B cell (primary cell): ENCODE data around the gene LIN7B. TPM values are rescaled to one million over a fixed set of nuclear protein-coding genes. Genes with fewer than 3 reads are reported as not detected.

Source experiments
- ATAC-seq: fragments of 200-7000 bp; cut with Tn5 transposase; one replicate; pipeline ENCODE4 v1.10.0; 2021; ENCODE audit warnings: low read depth, mild to moderate bottlenecking, moderate number of reproducible peaks, moderate library complexity
- CTCF ChIA-PET: fragments of 350-600 bp; sonication (Branson Sonifier 250); formaldehyde crosslinking; loops from one replicate; lab custom pipeline; 2021; ENCODE audit warnings: antibody characterized with exemption, inconsistent platforms; lab: Charles Lee
- POLR2A ChIA-PET: fragments of 350-600 bp; sonication (Branson Sonifier 250); formaldehyde crosslinking; loops from one replicate; lab custom pipeline; 2021; ENCODE audit warnings: antibody characterized with exemption; lab: Charles Lee
- DNase-seq: peaks from one replicate; pipeline ENCODE4 v3.0.0; 2013
- H2AFZ ChIP-seq: 2 replicates; pipeline ENCODE4 v1.6.1; 2012; ENCODE audit warnings: mild to moderate bottlenecking, low read depth, low read length; ENCODE audit not compliant: insufficient read depth, poor library complexity, severe bottlenecking
- H3K27ac ChIP-seq, 2 donors: 1 replicate in 1 of 2; 2 replicates in 1 of 2; pipeline ENCODE4 v1.5.1; 2012 to 2013; ENCODE audit warnings: low read length in 2 of 2, mild to moderate bottlenecking in 2 of 2, moderate library complexity in 1 of 2
- H3K27me3 ChIP-seq, 4 experiments: fragments of 200-600 bp in 1 of 4; sonication (generic) in 1 of 4; replicated peaks in 1 of 4; 1 replicate in 2 of 4; 2 replicates in 2 of 4; pipeline versions ENCODE4 v1.6.1 to v1.7.0; 2013 to 2016; ENCODE audit warnings: low read length in 3 of 4, mild to moderate bottlenecking in 2 of 4, mixed read lengths in 1 of 4, moderate library complexity in 1 of 4; ENCODE audit not compliant: insufficient read depth in 4 of 4, control insufficient read depth in 3 of 4; ENCODE audit errors: control extremely low read depth in 1 of 4
- H3K36me3 ChIP-seq, 2 experiments: replicated peaks in 1 of 2; 1 replicate in 1 of 2; 2 replicates in 1 of 2; pipeline versions ENCODE4 v1.6.1 to v1.7.1; 2013; ENCODE audit warnings: low read length in 1 of 2; ENCODE audit not compliant: insufficient read depth in 2 of 2, control insufficient read depth in 1 of 2; ENCODE audit errors: control extremely low read depth in 1 of 2, extremely low read depth in 1 of 2
- H3K4me1 ChIP-seq, 2 donors: fragments of 200-600 bp in 1 of 2; sonication (generic) in 1 of 2; 1 replicate in 1 of 2; 2 replicates in 1 of 2; pipeline versions ENCODE4 v1.5.1 to v1.6.1; 2013 to 2017; ENCODE audit warnings: low read length in 2 of 2; ENCODE audit not compliant: control insufficient read depth in 2 of 2, insufficient read depth in 2 of 2
- H3K4me2 ChIP-seq: replicated peaks from 2 replicates; pipeline ENCODE3; 2012; ENCODE audit warnings: mild to moderate bottlenecking, low read depth, low read length; ENCODE audit not compliant: poor library complexity, severe bottlenecking
- H3K4me3 ChIP-seq, 5 experiments: fragments of 200-600 bp in 1 of 5; sonication (generic) in 1 of 5; 1 replicate in 3 of 5; 2 replicates in 2 of 5; pipeline versions ENCODE4 v1.5.1 to v1.7.0; 2011 to 2016; ENCODE audit warnings: low read length in 4 of 5, mild to moderate bottlenecking in 4 of 5, low read depth in 2 of 5, control low read depth in 1 of 5, moderate library complexity in 1 of 5; ENCODE audit not compliant: insufficient read depth in 1 of 5; ENCODE audit errors: control extremely low read depth in 1 of 5, extremely low read depth in 1 of 5
- H3K79me2 ChIP-seq: fragments of 200-600 bp; sonication (generic); one replicate; pipeline ENCODE4 v1.6.0; 2016; ENCODE audit warnings: low read length; ENCODE audit not compliant: control insufficient read depth, insufficient read depth
- H3K9ac ChIP-seq: fragments of 200-600 bp; sonication (generic); 2 replicates; pipeline ENCODE4 v1.6.1; 2017; ENCODE audit warnings: mild to moderate bottlenecking, low read length, moderate library complexity
- H3K9me3 ChIP-seq, 3 donors: one replicate each; pipeline versions ENCODE4 v1.6.1 to v1.7.1; 2013; ENCODE audit warnings: low read length in 2 of 3; ENCODE audit not compliant: control insufficient read depth in 2 of 3, insufficient read depth in 1 of 3; ENCODE audit errors: control extremely low read depth in 1 of 3
- H4K20me1 ChIP-seq: 2 replicates; pipeline ENCODE4 v1.6.0; 2012; ENCODE audit warnings: mild to moderate bottlenecking, low read length; ENCODE audit not compliant: insufficient read depth, control insufficient read depth, poor library complexity, severe bottlenecking
- H3K27ac Mint-ChIP-seq: one replicate; pipeline ENCODE4 v1.8.0; 2021; ENCODE audit warnings: mixed read lengths
- H3K27me3 Mint-ChIP-seq: one replicate; pipeline ENCODE4 v1.8.0; 2021; ENCODE audit warnings: mixed read lengths
- H3K4me1 Mint-ChIP-seq: one replicate; pipeline ENCODE4 v1.8.0; 2021; ENCODE audit warnings: mixed read lengths
- H3K4me3 Mint-ChIP-seq: one replicate; pipeline ENCODE4 v1.8.0; 2021; ENCODE audit warnings: mixed read lengths
- H3K9me3 Mint-ChIP-seq: one replicate; pipeline ENCODE4 v1.8.0; 2022; ENCODE audit warnings: mixed read lengths; ENCODE audit not compliant: insufficient read depth
- CTCF ChIP-seq: fragments of 200-600 bp; IDR thresholded peaks from one replicate; pipeline ENCODE4 v1.8.0; 2022; ENCODE audit warnings: antibody characterized with exemption, mild to moderate bottlenecking
- EZH2 ChIP-seq: IDR thresholded peaks from 2 replicates; pipeline ENCODE4 v1.6.1; 2012; ENCODE audit warnings: borderline replicate concordance, low read depth, mild to moderate bottlenecking, moderate library complexity, low read length; ENCODE audit not compliant: insufficient read depth, poor library complexity, severe bottlenecking
- WGBS: methylation state at CpG from one replicate; pipeline ENCODE4 v1.1.5; 2013; ENCODE audit warnings: missing lambda C conversion rate; ENCODE audit not compliant: insufficient coverage; 5-methylcytosine and 5-hydroxymethylcytosine counted together
- intact Hi-C: fragments of 100-400 bp; cut with micrococcal nuclease; formaldehyde crosslinking; loops from one replicate; pipeline ENCODE4 v1.10.0; 2022
- polyA plus RNA-seq: library from polyadenylated mRNA; depleted of rRNA; stranded (reverse); fragments of >200 nt; gene quantifications from 2 replicates; pipeline ENCODE4 v1.2.3, GENCODE V29; 2012
- total RNA-seq, 2 donors: library from RNA; stranded (reverse); fragments of 120-200 nt in 1 of 2; gene quantifications; 1 replicate in 1 of 2; 2 replicates in 1 of 2; pipeline versions ENCODE4 v1.2.3 to v1.2.4, GENCODE V29; 2013 to 2022

LIN7B gene
- total and polyA plus RNA-seq, 2 donors (not counting 1 experiment from before 2014, with no cell fraction given): 7.4 to 12.4 TPM

GRCh38 chr19:49071860-49072547 is 42.2 kb upstream of the LIN7B start:
- H3K9ac ChIP-seq: no peak overlapping the region
- H3K27me3 ChIP-seq: peaks cover 0 to 64% (median 23%) of the 10 kb centered on the region in 4 experiments
- TF ChIP-seq CTCF: no peak
- no peak for TF ChIP-seq EZH2
- H4K20me1 ChIP-seq: no peaks in the 10 kb centered on the region
- peaks cover 1% of the 10 kb centered on the region for H3K9me3 Mint-ChIP-seq
- WGBS: 16% methylated on average over 91 of the region's 93 CpGs
- H3K4me1 ChIP-seq: peaks cover 7 to 16% of the 10 kb centered on the region in 2 donors
- H3K4me3 ChIP-seq: no peak overlapping the region
- ChIA-PET POLR2A (no interaction called here), CTCF (no interaction called here)
- H3K4me2 ChIP-seq: peak overlapping the region; percentile 45
- no peak overlapping the region for H3K27ac Mint-ChIP-seq
- H3K79me2 ChIP-seq: no peaks in the 10 kb centered on the region
- H3K27ac ChIP-seq: no peak overlapping the region
- DNase-seq (peak; percentile 36), ATAC-seq (peak; percentile 24)
- intact Hi-C loops: no loop called here
- peaks cover 0 to 20% (median 0%) of the 10 kb centered on the region in 3 donors for H3K9me3 ChIP-seq
- no peaks in the 10 kb centered on the region for H3K36me3 ChIP-seq
- H3K4me1 Mint-ChIP-seq: peaks cover 11% of the 10 kb centered on the region
- H3K4me3 Mint-ChIP-seq: peak overlapping the region; percentile 13
- H3K27me3 Mint-ChIP-seq: peaks cover 66% of the 10 kb centered on the region
- peak overlapping the region; percentile 16 for H2AFZ ChIP-seq
